ENCODE measurements around the gene ETS1. TPM values are rescaled to one million over a fixed set of nuclear protein-coding genes. Genes with fewer than 3 reads are reported as not detected.

Gene ETS1
- total RNA-seq, 1 donor from 2014 or later: 3.0 TPM

DNA sequence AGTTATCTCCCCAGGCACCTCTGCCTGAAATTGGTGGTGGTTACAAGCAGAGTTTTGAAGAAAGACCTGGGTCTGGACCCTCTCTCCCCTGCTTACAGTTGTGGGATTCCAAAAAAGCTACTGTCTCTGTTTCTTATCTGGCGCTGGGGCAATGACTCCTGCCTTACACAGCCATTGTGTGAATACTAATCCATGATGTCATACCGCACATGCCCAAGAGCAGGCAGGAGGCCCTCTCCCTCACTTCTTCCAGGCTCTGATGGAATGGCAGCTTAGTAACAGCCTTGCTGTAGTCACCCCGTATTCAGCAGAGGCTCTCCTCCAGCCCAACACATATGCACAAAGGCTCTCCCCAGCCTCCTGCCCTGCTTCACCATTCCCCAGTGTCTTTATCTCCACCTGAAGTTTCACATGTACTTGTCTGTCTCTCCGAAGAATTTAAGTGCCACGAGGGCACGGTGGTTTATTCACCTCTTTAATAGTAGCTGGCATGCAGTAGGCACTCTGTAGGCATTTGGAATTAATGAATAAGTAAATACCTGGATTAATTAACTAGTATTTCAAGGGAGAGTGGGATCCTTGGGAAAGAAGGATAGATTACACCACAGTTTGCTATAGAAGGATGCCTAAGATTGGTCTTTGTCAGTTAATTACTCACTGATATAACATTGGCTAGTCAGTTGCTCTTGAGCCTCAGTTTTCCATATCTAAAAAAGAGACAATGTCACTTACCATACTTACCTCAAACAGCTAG, 165.6 kb downstream of the ETS1 start:
- TF ChIP-seq CTCF (IDR thresholded peaks at IDR 0.05; ENCODE audit: unreplicated experiment): no peak
- DNase-seq (ENCODE audit: low spot score, unreplicated experiment): no peak
- Mint-ChIP-seq H3K4me1 (ENCODE audit: low read depth) (peaks cover 8% of the 10 kb centered on the region), H3K9me3 (ENCODE audit: low read depth) (no peaks in the 10 kb centered on the region), H3K36me3 (ENCODE audit: insufficient read depth) (no peaks in the 10 kb centered on the region), H3K27ac (no peak overlapping the region), H3K27me3 (peaks cover 14% of the 10 kb centered on the region), H3K4me3 (ENCODE audit: low read depth) (no peak overlapping the region)

DNA sequence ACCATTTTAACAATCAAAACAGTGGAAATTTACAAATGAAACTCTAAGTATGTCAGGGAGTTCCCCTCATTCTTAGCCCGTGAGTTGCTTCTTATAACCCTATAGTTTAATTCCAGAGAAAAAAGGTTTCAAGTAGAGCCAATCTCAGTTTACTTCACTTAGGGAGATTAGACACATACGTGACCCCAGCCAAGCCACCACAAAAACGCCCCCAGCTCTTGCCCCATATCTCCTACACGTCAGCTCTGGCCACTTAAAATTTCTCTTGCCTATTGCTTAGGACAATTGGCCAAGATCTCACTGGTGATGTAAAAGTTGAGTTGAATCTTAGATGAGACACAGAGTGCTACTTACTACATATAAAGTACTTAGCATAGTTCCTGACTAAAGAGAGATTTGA, 166.4 kb downstream of the ETS1 start:
- Mint-ChIP-seq H3K36me3 (ENCODE audit: insufficient read depth) (no peaks in the 10 kb centered on the region), H3K4me1 (ENCODE audit: low read depth) (peaks cover 8% of the 10 kb centered on the region), H3K27me3 (peaks cover 14% of the 10 kb centered on the region), H3K9me3 (ENCODE audit: low read depth) (no peaks in the 10 kb centered on the region), H3K4me3 (ENCODE audit: low read depth) (no peak overlapping the region), H3K27ac (no peak overlapping the region)
- no peak for DNase-seq (ENCODE audit: low spot score, unreplicated experiment)
- no peak for TF ChIP-seq CTCF (IDR thresholded peaks at IDR 0.05; ENCODE audit: unreplicated experiment)

- no peak overlapping the region for H3K27ac Mint-ChIP-seq
- no peaks in the 10 kb centered on the region for H3K36me3 Mint-ChIP-seq (ENCODE audit: insufficient read depth)
- H3K4me1 Mint-ChIP-seq (ENCODE audit: low read depth): peaks cover 8% of the 10 kb centered on the region
- DNase-seq (ENCODE audit: low spot score, unreplicated experiment): no peak
- no peak for TF ChIP-seq CTCF (IDR thresholded peaks at IDR 0.05; ENCODE audit: unreplicated experiment)
- H3K9me3 Mint-ChIP-seq (ENCODE audit: low read depth): no peaks in the 10 kb centered on the region
- peaks cover 14% of the 10 kb centered on the region for H3K27me3 Mint-ChIP-seq
- no peak overlapping the region for H3K4me3 Mint-ChIP-seq (ENCODE audit: low read depth)
Measured at GRCh38 chr11:128420265-128420664, 167.1 kb downstream of the ETS1 start.

DNA sequence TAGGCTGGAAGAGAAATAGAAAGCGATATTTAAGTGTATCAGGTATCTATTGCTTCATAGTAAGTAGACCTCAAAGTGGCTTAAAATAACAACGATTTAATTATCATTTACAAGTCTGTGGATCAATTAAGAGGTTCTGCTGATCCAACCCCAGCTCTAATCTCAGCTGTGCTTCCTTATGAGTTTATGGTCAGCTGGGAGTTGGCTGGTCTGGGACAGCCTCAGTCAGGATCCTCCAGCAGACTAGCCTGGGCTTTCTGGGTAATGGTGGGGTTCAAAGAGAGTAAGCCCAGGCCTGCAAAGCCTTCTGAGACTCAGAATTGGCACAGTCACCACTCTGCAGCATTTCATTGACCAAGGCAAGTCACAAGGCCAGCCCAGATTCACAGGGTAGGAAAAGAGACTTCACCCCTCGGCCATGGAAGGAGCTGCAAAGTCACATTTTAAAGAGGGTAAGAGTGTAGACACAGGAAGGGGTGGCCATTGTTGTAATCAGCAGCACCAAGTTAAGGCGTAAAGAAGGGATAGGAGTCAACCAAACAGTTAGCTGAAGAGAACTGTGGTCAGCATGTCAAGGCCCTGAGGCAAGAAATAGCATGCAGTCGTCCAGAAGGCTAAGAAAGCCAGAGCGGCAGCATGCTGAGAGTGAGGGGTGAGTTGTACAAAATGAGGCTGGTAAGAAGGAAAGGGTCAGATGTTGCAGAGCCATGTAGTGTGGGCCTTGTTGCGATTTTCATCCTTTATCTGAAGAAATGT, 168.2 kb downstream of the ETS1 start:
- Mint-ChIP-seq H3K27me3 (peaks cover 14% of the 10 kb centered on the region), H3K4me3 (ENCODE audit: low read depth) (no peak overlapping the region), H3K27ac (no peak overlapping the region), H3K36me3 (ENCODE audit: insufficient read depth) (no peaks in the 10 kb centered on the region), H3K4me1 (ENCODE audit: low read depth) (peaks cover 2% of the 10 kb centered on the region), H3K9me3 (ENCODE audit: low read depth) (no peaks in the 10 kb centered on the region)
- no peak for TF ChIP-seq CTCF (IDR thresholded peaks at IDR 0.05; ENCODE audit: unreplicated experiment)
- no peak for DNase-seq (ENCODE audit: low spot score, unreplicated experiment)

GRCh38 chr11:128417607-128418324, 169.6 kb downstream of the ETS1 start:
- no peak for TF ChIP-seq CTCF (IDR thresholded peaks at IDR 0.05; ENCODE audit: unreplicated experiment)
- Mint-ChIP-seq H3K9me3 (ENCODE audit: low read depth) (no peaks in the 10 kb centered on the region), H3K4me1 (ENCODE audit: low read depth) (peaks cover 1% of the 10 kb centered on the region)

More at GRCh38 chr11:128417607-128418324, 169.6 kb downstream of the ETS1 start:
- no peak overlapping the region for H3K27ac Mint-ChIP-seq
- H3K27me3 Mint-ChIP-seq: peaks cover 17% of the 10 kb centered on the region
- DNase-seq (ENCODE audit: low spot score, unreplicated experiment): no peak
- no peaks in the 10 kb centered on the region for H3K36me3 Mint-ChIP-seq (ENCODE audit: insufficient read depth)
- no peak overlapping the region for H3K4me3 Mint-ChIP-seq (ENCODE audit: low read depth)
